GM12892 (cell line): ENCODE measurements around the gene COL1A1.

ENCODE experiments used
- POLR2A ChIP-seq: IDR thresholded peaks from 2 replicates; pipeline ENCODE4 v1.6.1; 2011; ENCODE audit warnings: low read depth, low read length, control low read depth
- TAF1 ChIP-seq: IDR thresholded peaks from 2 replicates; pipeline ENCODE4 v1.6.1; 2011; ENCODE audit warnings: low read depth, mild to moderate bottlenecking, control low read depth, low read length, borderline replicate concordance

GRCh38 chr17:50180620-50181019 lies 20.8 kb downstream of the COL1A1 start:
- TF ChIP-seq POLR2A = no peak
- no peak for TF ChIP-seq TAF1
